Stimulated activated naive CD8-positive, alpha-beta T cell treated with anti-CD3 and anti-CD28 coated beads, Interleukin-15, Interleukin-2, amounts not matched to agents 100 ng/mL and 50 ng/mL, for 24 hours (primary cell): ENCODE data around the gene TULP4.
A peak's percentile ranks its signal among the peaks of the same experiment; 100 is the strongest.
"Not testable (repeated sequence)": the region's sequence is repeated elsewhere in the genome, so short reads cannot be mapped to it uniquely, and the experiment has no call there.

Source experiments
- H3K27ac Mint-ChIP-seq: one replicate; pipeline ENCODE4 v1.8.0; 2021; ENCODE audit warnings: mild to moderate bottlenecking, mixed read lengths
- H3K27me3 Mint-ChIP-seq: one replicate; pipeline ENCODE4 v1.8.0; 2021; ENCODE audit warnings: mixed read lengths
- H3K36me3 Mint-ChIP-seq: one replicate; pipeline ENCODE4 v1.8.0; 2021; ENCODE audit warnings: low read depth, mixed read lengths
- H3K4me1 Mint-ChIP-seq: one replicate; pipeline ENCODE4 v1.8.0; 2021; ENCODE audit warnings: low read depth, mixed read lengths
- H3K4me3 Mint-ChIP-seq: one replicate; pipeline ENCODE4 v1.8.0; 2021; ENCODE audit warnings: mild to moderate bottlenecking, mixed read lengths
- H3K9me3 Mint-ChIP-seq: one replicate; pipeline ENCODE4 v1.8.0; 2021; ENCODE audit warnings: mixed read lengths

The TULP4 gene

DNA sequence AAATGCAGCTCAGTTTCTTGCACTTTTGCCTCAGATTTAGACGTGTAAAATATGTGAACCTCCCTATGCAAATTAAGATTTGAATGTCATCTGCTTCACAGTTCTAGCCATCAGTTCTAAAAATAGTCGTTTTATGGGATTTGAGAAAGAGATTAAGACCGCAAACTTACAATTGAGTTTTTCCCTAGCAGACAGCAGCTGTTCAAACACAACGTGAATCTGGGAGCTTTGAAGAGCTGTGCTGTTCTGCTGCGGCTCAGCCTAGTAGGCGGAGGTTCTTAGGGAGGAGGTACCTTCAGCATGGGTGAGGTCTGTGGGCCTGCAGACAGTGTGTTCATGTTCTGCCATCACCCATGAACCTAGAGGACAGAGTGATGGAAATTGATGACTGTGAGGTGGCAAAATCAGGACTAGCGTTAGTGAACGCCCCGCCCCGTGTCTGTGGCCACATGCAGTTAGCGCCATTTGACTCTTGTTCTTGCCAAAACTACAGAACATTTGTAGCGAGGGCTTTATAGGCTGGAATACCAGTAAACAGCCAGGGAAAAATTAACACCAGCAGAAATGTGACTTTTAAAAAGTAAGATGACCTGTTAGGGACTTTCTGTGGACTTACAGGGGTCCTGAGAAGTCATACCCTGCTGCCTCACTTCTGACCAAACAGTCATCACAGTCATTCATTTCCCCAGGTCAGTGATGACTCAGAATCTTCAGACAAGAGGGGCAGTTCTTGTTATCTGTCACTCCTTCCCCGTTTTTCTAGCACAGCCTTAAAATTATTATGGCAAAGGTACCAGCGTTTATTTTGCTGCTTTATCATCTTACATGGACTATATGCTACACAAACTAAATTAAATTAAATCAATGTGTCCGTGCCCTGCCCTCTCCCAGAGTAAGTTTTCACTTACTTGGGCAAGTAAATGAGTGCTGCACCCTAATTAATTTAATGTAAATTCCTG, 163.4 kb downstream of the TULP4 start:
- H3K36me3 Mint-ChIP-seq, result peaks cover 34% of the 10 kb centered on the region
- H3K27ac Mint-ChIP-seq, result no peak overlapping the region
- H3K4me1 Mint-ChIP-seq, result peaks cover 6% of the 10 kb centered on the region
- no peaks in the 10 kb centered on the region for H3K27me3 Mint-ChIP-seq
- H3K9me3 Mint-ChIP-seq, result no peaks in the 10 kb centered on the region
- H3K4me3 Mint-ChIP-seq, result no peak overlapping the region

- Mint-ChIP-seq H3K4me3 (no peak overlapping the region), H3K9me3 (no peaks in the 10 kb centered on the region), H3K27me3 (no peaks in the 10 kb centered on the region), H3K27ac (no peak overlapping the region), H3K36me3 (peaks cover 39% of the 10 kb centered on the region), H3K4me1 (peaks cover 6% of the 10 kb centered on the region)
Observed at GRCh38 chr6:158476389-158476788, 164.1 kb downstream of the TULP4 start.

GRCh38 chr6:158477722-158478121, 165.5 kb downstream of the TULP4 start:
- not testable (repeated sequence) for H3K4me3 Mint-ChIP-seq, H3K4me1 Mint-ChIP-seq, H3K9me3 Mint-ChIP-seq, H3K27ac Mint-ChIP-seq, H3K27me3 Mint-ChIP-seq
- H3K36me3 Mint-ChIP-seq, result peaks cover 50% of the 10 kb centered on the region

DNA sequence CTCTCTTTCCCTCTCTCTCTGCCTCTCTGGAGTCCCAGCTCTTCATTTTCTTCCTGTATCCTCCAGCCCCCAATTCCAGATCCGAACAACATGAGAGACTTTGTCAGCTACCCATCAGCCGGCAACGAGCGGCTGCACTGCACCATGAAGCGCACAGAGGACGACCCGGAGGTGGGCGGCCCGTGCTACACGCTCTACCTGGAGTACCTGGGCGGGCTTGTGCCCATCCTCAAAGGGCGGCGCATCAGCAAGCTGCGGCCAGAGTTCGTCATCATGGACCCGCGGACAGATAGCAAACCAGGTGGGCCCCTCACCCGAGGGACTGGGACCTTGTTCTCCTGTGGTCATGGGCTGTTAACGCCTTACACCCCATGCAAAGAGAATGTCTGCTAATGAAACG, 168.7 kb downstream of the TULP4 start:
- H3K36me3 Mint-ChIP-seq, result peaks cover 53% of the 10 kb centered on the region
- H3K9me3 Mint-ChIP-seq, result no peaks in the 10 kb centered on the region
- H3K4me3 Mint-ChIP-seq, result no peak overlapping the region
- H3K4me1 Mint-ChIP-seq, result no peaks in the 10 kb centered on the region
- no peaks in the 10 kb centered on the region for H3K27me3 Mint-ChIP-seq
- peak overlapping the region; percentile 20 for H3K27ac Mint-ChIP-seq

- H3K36me3 Mint-ChIP-seq, result peaks cover 44% of the 10 kb centered on the region
- no peaks in the 10 kb centered on the region for H3K4me1 Mint-ChIP-seq
- H3K4me3 Mint-ChIP-seq, result no peak overlapping the region
- no peaks in the 10 kb centered on the region for H3K9me3 Mint-ChIP-seq
- H3K27ac Mint-ChIP-seq, result no peak overlapping the region
- no peaks in the 10 kb centered on the region for H3K27me3 Mint-ChIP-seq
Observed at GRCh38 chr6:158481690-158482473, 169.6 kb downstream of the TULP4 start.

DNA sequence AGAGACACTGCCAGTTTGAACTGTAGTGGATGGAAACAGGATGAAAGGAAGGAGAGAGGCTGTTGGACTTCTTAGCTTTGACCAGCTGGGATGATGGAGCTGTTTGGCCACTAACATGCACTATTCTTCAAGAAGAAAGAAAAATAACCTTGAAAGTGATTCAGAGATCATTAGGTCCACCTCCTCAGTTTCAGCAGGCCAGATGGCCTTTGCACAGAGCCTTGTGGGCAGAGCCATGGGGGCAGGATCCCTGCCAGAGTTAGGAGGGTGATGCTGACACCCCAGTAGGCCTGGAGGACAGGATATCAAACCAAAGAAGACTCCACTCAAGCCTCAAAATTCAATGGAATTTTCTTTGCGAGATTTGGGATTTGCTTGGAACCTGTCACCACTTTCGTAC, 173.2 kb downstream of the TULP4 start:
- peaks cover 41% of the 10 kb centered on the region for H3K36me3 Mint-ChIP-seq
- H3K9me3 Mint-ChIP-seq, result no peaks in the 10 kb centered on the region
- no peak overlapping the region for H3K27ac Mint-ChIP-seq
- peaks cover 10% of the 10 kb centered on the region for H3K4me1 Mint-ChIP-seq
- H3K4me3 Mint-ChIP-seq, result no peak overlapping the region
- H3K27me3 Mint-ChIP-seq, result no peaks in the 10 kb centered on the region

DNA sequence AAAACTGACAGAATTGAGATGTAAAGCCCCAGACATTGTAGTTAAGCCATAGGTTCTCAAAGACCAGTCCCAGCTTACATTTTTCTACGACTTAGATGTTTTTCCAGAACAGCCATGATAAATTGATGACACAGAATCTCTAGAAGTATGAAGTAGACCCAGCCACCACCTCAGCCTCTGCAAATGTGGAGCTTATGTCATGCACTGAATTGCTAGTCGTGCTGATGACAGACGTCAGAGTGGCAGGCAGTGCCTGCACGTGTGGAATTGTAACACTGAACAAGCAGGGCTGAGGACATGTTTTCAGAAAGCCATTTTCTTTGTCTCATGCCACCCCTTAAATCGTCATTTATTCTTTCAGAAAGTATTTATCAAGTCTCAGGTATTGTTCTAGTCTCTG, 175.2 kb downstream of the TULP4 start:
- H3K27ac Mint-ChIP-seq, result peak overlapping the region; percentile 0
- H3K36me3 Mint-ChIP-seq, result peaks cover 30% of the 10 kb centered on the region
- no peaks in the 10 kb centered on the region for H3K27me3 Mint-ChIP-seq
- H3K4me3 Mint-ChIP-seq, result no peak overlapping the region
- no peaks in the 10 kb centered on the region for H3K9me3 Mint-ChIP-seq
- peaks cover 10% of the 10 kb centered on the region for H3K4me1 Mint-ChIP-seq

GRCh38 chr6:158488065-158488464, 175.8 kb downstream of the TULP4 start:
- peaks cover 27% of the 10 kb centered on the region for H3K36me3 Mint-ChIP-seq
- H3K27me3 Mint-ChIP-seq, result no peaks in the 10 kb centered on the region
- peaks cover 10% of the 10 kb centered on the region for H3K4me1 Mint-ChIP-seq
- H3K27ac Mint-ChIP-seq, result peak overlapping the region; percentile 0
- H3K4me3 Mint-ChIP-seq, result no peak overlapping the region
- no peaks in the 10 kb centered on the region for H3K9me3 Mint-ChIP-seq

DNA sequence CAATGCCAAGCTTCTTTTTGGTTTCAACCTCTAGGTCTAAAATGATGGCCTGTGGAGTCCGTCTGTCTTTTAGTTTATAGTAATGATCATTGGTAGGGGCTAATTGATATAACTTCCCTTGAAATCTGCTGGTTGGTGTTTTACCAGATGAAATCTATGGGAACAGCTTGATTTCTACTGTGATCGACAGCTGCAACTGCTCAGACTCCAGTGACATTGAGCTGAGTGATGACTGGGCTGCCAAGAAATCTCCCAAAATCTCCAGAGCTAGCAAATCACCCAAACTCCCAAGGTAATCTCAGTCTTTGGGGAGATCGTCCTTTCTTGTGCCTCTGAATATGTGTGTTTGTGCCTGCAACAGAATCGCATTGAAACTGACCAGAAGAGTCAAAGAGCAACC, 177.2 kb downstream of the TULP4 start:
- H3K27ac Mint-ChIP-seq, result no peak overlapping the region
- H3K36me3 Mint-ChIP-seq, result peaks cover 32% of the 10 kb centered on the region
- H3K4me1 Mint-ChIP-seq, result peaks cover 10% of the 10 kb centered on the region

DNA sequence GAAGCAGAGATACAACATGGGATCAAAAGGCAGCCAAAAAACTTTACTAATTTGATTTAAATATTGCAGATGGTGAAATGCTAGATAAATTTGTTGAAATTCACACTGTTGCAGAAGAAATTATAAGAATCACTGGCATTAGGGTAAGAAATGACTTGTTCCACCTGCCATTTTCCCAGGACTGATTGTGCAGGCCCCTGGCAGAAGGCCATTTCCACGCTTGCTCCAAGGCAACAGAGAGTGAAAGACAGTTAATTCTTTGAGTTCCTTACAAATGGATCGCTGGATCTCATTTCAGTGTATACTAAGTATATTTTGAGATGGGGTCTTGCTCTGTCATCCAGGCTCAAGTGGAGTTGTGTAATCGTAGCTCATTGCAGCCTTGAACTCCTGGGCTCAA, 180.6 kb downstream of the TULP4 start:
- Mint-ChIP-seq H3K4me1 (peaks cover 6% of the 10 kb centered on the region), H3K36me3 (peaks cover 30% of the 10 kb centered on the region), H3K4me3 (no peak overlapping the region), H3K27ac (no peak overlapping the region), H3K9me3 (no peaks in the 10 kb centered on the region), H3K27me3 (no peaks in the 10 kb centered on the region)

More for the DNA sequence above, 177.2 kb downstream of the TULP4 start:
- Mint-ChIP-seq H3K27me3 (no peaks in the 10 kb centered on the region), H3K9me3 (no peaks in the 10 kb centered on the region), H3K4me3 (no peak overlapping the region)

GRCh38 chr6:158496700-158497099, 184.4 kb downstream of the TULP4 start:
- Mint-ChIP-seq H3K27me3 (no peaks in the 10 kb centered on the region), H3K4me3 (no peak overlapping the region), H3K4me1 (no peaks in the 10 kb centered on the region), H3K9me3 (no peaks in the 10 kb centered on the region), H3K36me3 (peaks cover 37% of the 10 kb centered on the region), H3K27ac (no peak overlapping the region)

- Mint-ChIP-seq H3K27ac (no peak overlapping the region), H3K4me1 (no peaks in the 10 kb centered on the region), H3K9me3 (no peaks in the 10 kb centered on the region), H3K36me3 (peaks cover 38% of the 10 kb centered on the region), H3K27me3 (no peaks in the 10 kb centered on the region), H3K4me3 (no peak overlapping the region)
Observed at GRCh38 chr6:158497620-158498019, 185.4 kb downstream of the TULP4 start.

- H3K27ac Mint-ChIP-seq, result no peak overlapping the region
- H3K27me3 Mint-ChIP-seq, result no peaks in the 10 kb centered on the region
- peaks cover 38% of the 10 kb centered on the region for H3K36me3 Mint-ChIP-seq
Observed at GRCh38 chr6:158498362-158498761, 186.1 kb downstream of the TULP4 start.

DNA sequence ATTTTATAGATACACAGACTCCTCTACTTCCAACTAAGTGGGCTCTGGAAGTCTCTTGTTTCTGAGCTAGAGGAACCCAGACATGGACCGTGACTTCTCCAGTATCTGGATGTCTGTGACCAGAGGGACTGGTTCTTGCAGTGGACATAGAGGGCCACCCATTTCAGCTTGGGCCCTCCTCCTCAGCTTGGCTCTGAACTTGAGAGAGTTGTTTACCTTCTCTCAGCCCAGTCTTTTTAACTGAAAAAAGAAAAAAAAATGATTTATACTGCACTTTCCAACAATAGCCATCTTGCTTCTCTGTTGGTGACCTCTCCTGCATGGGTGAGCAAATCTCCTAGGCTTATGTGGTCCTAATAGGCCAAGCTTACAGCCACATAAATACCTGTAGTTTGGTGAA, 187.3 kb downstream of the TULP4 start:
- Mint-ChIP-seq H3K27ac (no peak overlapping the region), H3K9me3 (no peaks in the 10 kb centered on the region), H3K27me3 (no peaks in the 10 kb centered on the region), H3K4me1 (no peaks in the 10 kb centered on the region), H3K36me3 (peaks cover 31% of the 10 kb centered on the region), H3K4me3 (no peak overlapping the region)

More at GRCh38 chr6:158498362-158498761, 186.1 kb downstream of the TULP4 start:
- no peaks in the 10 kb centered on the region for H3K4me1 Mint-ChIP-seq
- H3K9me3 Mint-ChIP-seq, result no peaks in the 10 kb centered on the region
- no peak overlapping the region for H3K4me3 Mint-ChIP-seq

DNA sequence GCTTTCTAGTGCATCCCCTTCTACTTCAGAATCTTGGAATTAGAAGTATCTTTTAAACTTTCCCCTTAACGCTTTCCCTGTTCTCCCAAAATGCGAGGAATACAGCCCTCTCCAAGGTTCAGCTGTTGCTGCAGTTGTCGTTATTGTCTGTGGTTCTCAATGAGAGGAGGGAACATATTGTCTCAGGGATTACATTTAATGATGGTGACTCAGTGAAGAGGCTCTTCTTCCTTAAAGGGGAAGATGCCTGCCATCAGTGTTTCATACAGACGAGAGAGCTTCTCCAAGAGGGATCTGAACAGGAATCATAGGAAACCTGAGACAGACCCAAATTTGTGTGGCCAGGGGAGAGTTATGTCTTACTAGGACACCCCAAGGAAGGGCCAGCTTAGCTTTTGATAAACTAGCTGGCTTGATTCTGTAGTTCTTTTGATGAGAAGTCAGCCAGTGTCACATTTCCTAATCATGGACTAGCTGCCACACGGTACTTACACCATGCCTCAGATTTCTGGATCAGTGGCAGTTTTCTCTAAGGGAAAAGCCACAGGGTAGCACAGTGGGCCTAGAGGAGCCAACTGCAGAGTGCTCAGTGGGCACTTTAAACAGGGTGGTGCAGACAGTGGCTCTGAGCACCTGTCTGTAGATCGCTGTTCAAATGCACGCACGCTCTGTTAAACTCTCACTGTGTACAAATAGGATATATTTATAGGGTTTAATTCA, 187.9 kb downstream of the TULP4 start:
- Mint-ChIP-seq H3K27me3 (no peaks in the 10 kb centered on the region), H3K36me3 (peaks cover 35% of the 10 kb centered on the region)

More for the DNA sequence above, 187.9 kb downstream of the TULP4 start:
- H3K4me1 Mint-ChIP-seq, result no peaks in the 10 kb centered on the region
- no peak overlapping the region for H3K27ac Mint-ChIP-seq
- H3K4me3 Mint-ChIP-seq, result no peak overlapping the region
- no peaks in the 10 kb centered on the region for H3K9me3 Mint-ChIP-seq
